ENCODE data around the gene PJVK.

Gene PJVK

DNA sequence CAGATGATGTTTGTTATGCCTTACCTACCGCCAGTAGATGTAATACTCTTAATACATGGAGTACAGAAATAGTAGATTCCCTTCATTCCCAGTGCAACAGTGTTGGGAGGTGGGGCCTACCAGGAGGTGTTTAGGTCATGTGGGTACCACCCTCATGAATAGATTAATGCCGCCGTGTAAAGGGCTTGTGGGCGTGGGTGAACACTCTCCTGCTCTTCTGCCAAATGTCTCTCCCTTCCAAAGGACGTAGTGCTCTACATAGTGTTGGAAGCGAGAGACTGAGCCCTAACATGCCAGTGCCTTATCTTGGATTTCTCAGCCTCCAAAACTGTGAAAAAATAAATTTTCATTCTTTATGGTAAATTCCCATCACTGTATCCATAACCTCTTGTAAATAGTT, 59.2 kb downstream of the PJVK start:
- TF ChIP-seq TCF4 (CRISPR knock-in tag; IDR thresholded peaks at IDR 0.05; ENCODE audit: borderline replicate concordance) (no peak), PPARA (CRISPR knock-in tag; IDR thresholded peaks at IDR 0.05; ENCODE audit: borderline replicate concordance) (no peak), ZFP30 (CRISPR knock-in tag; IDR thresholded peaks at IDR 0.05) (no peak), ZFP3 (CRISPR knock-in tag; IDR thresholded peaks at IDR 0.05) (no peak), TOX (CRISPR knock-in tag; IDR thresholded peaks at IDR 0.05; ENCODE audit: borderline replicate concordance) (no peak), CSDC2 (CRISPR knock-in tag; IDR thresholded peaks at IDR 0.05) (no peak), ZC3H10 (CRISPR knock-in tag; IDR thresholded peaks at IDR 0.05) (no peak), ESRRG (CRISPR knock-in tag; IDR thresholded peaks at IDR 0.05) (no peak)
- TF ChIP-seq, protein P1, sequence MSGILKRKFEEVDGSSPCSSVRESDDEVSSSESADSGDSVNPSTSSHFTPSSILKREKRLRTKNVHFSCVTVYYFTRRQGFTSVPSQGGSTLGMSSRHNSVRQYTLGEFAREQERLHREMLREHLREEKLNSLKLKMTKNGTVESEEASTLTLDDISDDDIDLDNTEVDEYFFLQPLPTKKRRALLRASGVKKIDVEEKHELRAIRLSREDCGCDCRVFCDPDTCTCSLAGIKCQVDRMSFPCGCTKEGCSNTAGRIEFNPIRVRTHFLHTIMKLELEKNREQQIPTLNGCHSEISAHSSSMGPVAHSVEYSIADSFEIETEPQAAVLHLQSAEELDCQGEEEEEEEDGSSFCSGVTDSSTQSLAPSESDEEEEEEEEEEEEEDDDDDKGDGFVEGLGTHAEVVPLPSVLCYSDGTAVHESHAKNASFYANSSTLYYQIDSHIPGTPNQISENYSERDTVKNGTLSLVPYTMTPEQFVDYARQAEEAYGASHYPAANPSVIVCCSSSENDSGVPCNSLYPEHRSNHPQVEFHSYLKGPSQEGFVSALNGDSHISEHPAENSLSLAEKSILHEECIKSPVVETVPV (CRISPR knock-in tag; IDR thresholded peaks at IDR 0.05) = no peak
- TF ChIP-seq, protein P2, sequence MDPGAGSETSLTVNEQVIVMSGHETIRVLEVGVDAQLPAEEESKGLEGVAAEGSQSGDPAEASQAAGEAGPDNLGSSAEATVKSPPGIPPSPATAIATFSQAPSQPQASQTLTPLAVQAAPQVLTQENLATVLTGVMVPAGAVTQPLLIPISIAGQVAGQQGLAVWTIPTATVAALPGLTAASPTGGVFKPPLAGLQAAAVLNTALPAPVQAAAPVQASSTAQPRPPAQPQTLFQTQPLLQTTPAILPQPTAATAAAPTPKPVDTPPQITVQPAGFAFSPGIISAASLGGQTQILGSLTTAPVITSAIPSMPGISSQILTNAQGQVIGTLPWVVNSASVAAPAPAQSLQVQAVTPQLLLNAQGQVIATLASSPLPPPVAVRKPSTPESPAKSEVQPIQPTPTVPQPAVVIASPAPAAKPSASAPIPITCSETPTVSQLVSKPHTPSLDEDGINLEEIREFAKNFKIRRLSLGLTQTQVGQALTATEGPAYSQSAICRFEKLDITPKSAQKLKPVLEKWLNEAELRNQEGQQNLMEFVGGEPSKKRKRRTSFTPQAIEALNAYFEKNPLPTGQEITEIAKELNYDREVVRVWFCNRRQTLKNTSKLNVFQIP (CRISPR knock-in tag; IDR thresholded peaks at IDR 0.05; ENCODE audit: borderline replicate concordance, low read depth) = no peak

More for the DNA sequence above, 59.2 kb downstream of the PJVK start:
- ATAC-seq = no peak
